Coronary artery (tissue), 2 donors: ENCODE measurements around the gene ROR1.
A peak's percentile ranks its signal among the peaks of the same experiment; 100 is the strongest.

ENCODE experiments used
- DNase-seq: peaks from one replicate; pipeline ENCODE4 v3.0.0-alpha.2; 2017; ENCODE audit warnings: low spot score
- H3K27ac ChIP-seq, 2 donors: fragments of 200-600 bp; sonication (generic); one replicate each; pipeline ENCODE4 v1.5.1; 2016 to 2019
- H3K4me3 ChIP-seq: fragments of 200-600 bp; sonication (generic); 2 replicates; pipeline ENCODE4 v1.5.1; 2016; ENCODE audit warnings: mild to moderate bottlenecking, moderate library complexity
- CTCF ChIP-seq: fragments of 200-600 bp; sonication (generic); IDR thresholded peaks from one replicate; pipeline ENCODE4 v1.5.1; 2019; ENCODE audit warnings: antibody characterized with exemption

Gene ROR1

GRCh38 chr1:63887809-63888208, 114.0 kb downstream of the ROR1 start:
- no peak for TF ChIP-seq CTCF
- no peak for DNase-seq
- Histone ChIP-seq H3K4me3 (no peak overlapping the region), H3K27ac (no peak overlapping the region)

- no peak for DNase-seq
- Histone ChIP-seq H3K27ac (no peak overlapping the region), H3K4me3 (no peak overlapping the region)
- TF ChIP-seq CTCF: no peak
These were observed 115.2 kb downstream of the ROR1 start for GRCh38 chr1:63888984-63889383.

- H3K27ac ChIP-seq: no peak overlapping the region
These were observed 116.7 kb downstream of the ROR1 start for GRCh38 chr1:63890468-63890867.

GRCh38 chr1:63891060-63891690, 117.4 kb downstream of the ROR1 start:
- no peak for TF ChIP-seq CTCF
- DNase-seq: no peak
- Histone ChIP-seq H3K4me3 (no peak overlapping the region), H3K27ac (no peak overlapping the region)

More at GRCh38 chr1:63890468-63890867, 116.7 kb downstream of the ROR1 start:
- DNase-seq: no peak
- no peak for TF ChIP-seq CTCF
- H3K4me3 ChIP-seq: no peak overlapping the region

GRCh38 chr1:63892632-63893395, 119.0 kb downstream of the ROR1 start:
- TF ChIP-seq CTCF: no peak

GRCh38 chr1:63893976-63894375, 120.2 kb downstream of the ROR1 start:
- H3K4me3 ChIP-seq: no peak overlapping the region
- no peak overlapping the region for H3K27ac ChIP-seq
- TF ChIP-seq CTCF: no peak
- DNase-seq: no peak

More at GRCh38 chr1:63892632-63893395, 119.0 kb downstream of the ROR1 start:
- no peak for DNase-seq
- Histone ChIP-seq H3K27ac (peak overlapping the region; percentile 36 to 80), H3K4me3 (peak overlapping the region; percentile 20)
